ENCODE data around the gene MPPED1. TPM values are rescaled to one million over a fixed set of nuclear protein-coding genes. Genes with fewer than 3 reads are reported as not detected.

MPPED1 gene
- total and polyA plus RNA-seq, 2 donors (not counting 1 experiment from before 2014, with no cell fraction given): 0.13 TPM; not detected in 1

GRCh38 chr22:43433451-43434274 is 21.8 kb downstream of the MPPED1 start:
- ATAC-seq (ENCODE audit: low read depth) (no peak), DNase-seq (no peak)
- no peaks in the 10 kb centered on the region for H3K4me1 ChIP-seq (ENCODE audit: control insufficient read depth in 2 of 2, insufficient read depth in 2 of 2, low read length in 2 of 2)
- TF ChIP-seq CTCF (IDR thresholded peaks at IDR 0.05) (no peak), EZH2 (IDR thresholded peaks at IDR 0.05; ENCODE audit: borderline replicate concordance, insufficient read depth, low read depth, low read length, poor library complexity, severe bottlenecking) (no peak)
- H3K9me3 ChIP-seq (ENCODE audit: control extremely low read depth in 1 of 3, control insufficient read depth in 2 of 3, insufficient read depth in 1 of 3, low read length in 2 of 3): no peaks in the 10 kb centered on the region
- H3K4me3 ChIP-seq (ENCODE audit: control extremely low read depth in 1 of 5, extremely low read depth in 1 of 5, insufficient read depth in 1 of 5, low read depth in 2 of 5, low read length in 4 of 5): no peak overlapping the region
- no peaks in the 10 kb centered on the region for H3K79me2 ChIP-seq (ENCODE audit: control insufficient read depth, insufficient read depth, low read length)
- no peak overlapping the region for H3K4me3 Mint-ChIP-seq
- ChIA-PET POLR2A (no interaction called here), CTCF (no interaction called here)
- peaks cover 0 to 8% (median 1%) of the 10 kb centered on the region in 4 experiments for H3K27me3 ChIP-seq (replicated peaks in 1 of 4; ENCODE audit: control extremely low read depth in 1 of 4, control insufficient read depth in 3 of 4, insufficient read depth in 4 of 4, low read length in 3 of 4)
- H3K27ac ChIP-seq (ENCODE audit: low read length in 2 of 2): no peak overlapping the region
- H3K27me3 Mint-ChIP-seq: peaks cover 29% of the 10 kb centered on the region
- no peak overlapping the region for H3K27ac Mint-ChIP-seq
- intact Hi-C loops (cut with micrococcal nuclease): no loop called here
- H2AFZ ChIP-seq (ENCODE audit: insufficient read depth, low read depth, low read length, poor library complexity, severe bottlenecking): no peak overlapping the region
- WGBS (ENCODE audit: insufficient coverage): 88% methylated on average over 34 of the region's 35 CpGs
- H3K4me1 Mint-ChIP-seq: no peaks in the 10 kb centered on the region
- H3K9ac ChIP-seq (ENCODE audit: low read length): no peak overlapping the region
- no peak overlapping the region for H3K4me2 ChIP-seq (replicated peaks; ENCODE audit: low read depth, low read length, poor library complexity, severe bottlenecking)
- H3K36me3 ChIP-seq (replicated peaks in 1 of 2; ENCODE audit: control extremely low read depth in 1 of 2, control insufficient read depth in 1 of 2, extremely low read depth in 1 of 2, insufficient read depth in 2 of 2, low read length in 1 of 2): no peaks in the 10 kb centered on the region
- H3K9me3 Mint-ChIP-seq (ENCODE audit: insufficient read depth): no peaks in the 10 kb centered on the region
- H4K20me1 ChIP-seq (ENCODE audit: control insufficient read depth, insufficient read depth, low read length, poor library complexity, severe bottlenecking): no peaks in the 10 kb centered on the region

GRCh38 chr22:43434275-43434927 is 22.6 kb downstream of the MPPED1 start:
- Histone ChIP-seq H3K9ac (ENCODE audit: low read length) (no peak overlapping the region), H4K20me1 (ENCODE audit: control insufficient read depth, insufficient read depth, low read length, poor library complexity, severe bottlenecking) (no peaks in the 10 kb centered on the region), H2AFZ (ENCODE audit: insufficient read depth, low read depth, low read length, poor library complexity, severe bottlenecking) (no peak overlapping the region), H3K4me2 (replicated peaks; ENCODE audit: low read depth, low read length, poor library complexity, severe bottlenecking) (no peak overlapping the region), H3K27me3 (replicated peaks in 1 of 4; ENCODE audit: control extremely low read depth in 1 of 4, control insufficient read depth in 3 of 4, insufficient read depth in 4 of 4, low read length in 3 of 4) (peaks cover 0 to 5% (median 1%) of the 10 kb centered on the region in 4 experiments), H3K27ac (ENCODE audit: low read length in 2 of 2) (no peak overlapping the region), H3K9me3 (ENCODE audit: control extremely low read depth in 1 of 3, control insufficient read depth in 2 of 3, insufficient read depth in 1 of 3, low read length in 2 of 3) (no peaks in the 10 kb centered on the region), H3K4me3 (ENCODE audit: control extremely low read depth in 1 of 5, extremely low read depth in 1 of 5, insufficient read depth in 1 of 5, low read depth in 2 of 5, low read length in 4 of 5) (no peak overlapping the region), H3K4me1 (ENCODE audit: control insufficient read depth in 2 of 2, insufficient read depth in 2 of 2, low read length in 2 of 2) (no peaks in the 10 kb centered on the region), H3K79me2 (ENCODE audit: control insufficient read depth, insufficient read depth, low read length) (no peaks in the 10 kb centered on the region), H3K36me3 (replicated peaks in 1 of 2; ENCODE audit: control extremely low read depth in 1 of 2, control insufficient read depth in 1 of 2, extremely low read depth in 1 of 2, insufficient read depth in 2 of 2, low read length in 1 of 2) (no peaks in the 10 kb centered on the region)
- H3K9me3 Mint-ChIP-seq (ENCODE audit: insufficient read depth): no peaks in the 10 kb centered on the region
- POLR2A ChIA-PET: no interaction called here
- no peak overlapping the region for H3K27ac Mint-ChIP-seq
- H3K4me3 Mint-ChIP-seq: no peak overlapping the region
- H3K4me1 Mint-ChIP-seq: no peaks in the 10 kb centered on the region
- no peak for DNase-seq
- no peak for TF ChIP-seq CTCF (IDR thresholded peaks at IDR 0.05)
- no peak for TF ChIP-seq EZH2 (IDR thresholded peaks at IDR 0.05; ENCODE audit: borderline replicate concordance, insufficient read depth, low read depth, low read length, poor library complexity, severe bottlenecking)
- WGBS (ENCODE audit: insufficient coverage): 87% methylated on average over 20 of the region's 25 CpGs
- CTCF ChIA-PET: no interaction called here
- intact Hi-C loops (cut with micrococcal nuclease): no loop called here
- ATAC-seq (ENCODE audit: low read depth): no peak
- peaks cover 27% of the 10 kb centered on the region for H3K27me3 Mint-ChIP-seq

Measured in B cell (primary cell).